Measurements from ENCODE around the gene DOCK2.

Gene DOCK2

GRCh38 chr5:169910393-169910792, 273.3 kb downstream of the DOCK2 start:
- ChIA-PET CTCF (no interaction called here), POLR2A (no interaction called here)
- TF ChIP-seq, protein P1, sequence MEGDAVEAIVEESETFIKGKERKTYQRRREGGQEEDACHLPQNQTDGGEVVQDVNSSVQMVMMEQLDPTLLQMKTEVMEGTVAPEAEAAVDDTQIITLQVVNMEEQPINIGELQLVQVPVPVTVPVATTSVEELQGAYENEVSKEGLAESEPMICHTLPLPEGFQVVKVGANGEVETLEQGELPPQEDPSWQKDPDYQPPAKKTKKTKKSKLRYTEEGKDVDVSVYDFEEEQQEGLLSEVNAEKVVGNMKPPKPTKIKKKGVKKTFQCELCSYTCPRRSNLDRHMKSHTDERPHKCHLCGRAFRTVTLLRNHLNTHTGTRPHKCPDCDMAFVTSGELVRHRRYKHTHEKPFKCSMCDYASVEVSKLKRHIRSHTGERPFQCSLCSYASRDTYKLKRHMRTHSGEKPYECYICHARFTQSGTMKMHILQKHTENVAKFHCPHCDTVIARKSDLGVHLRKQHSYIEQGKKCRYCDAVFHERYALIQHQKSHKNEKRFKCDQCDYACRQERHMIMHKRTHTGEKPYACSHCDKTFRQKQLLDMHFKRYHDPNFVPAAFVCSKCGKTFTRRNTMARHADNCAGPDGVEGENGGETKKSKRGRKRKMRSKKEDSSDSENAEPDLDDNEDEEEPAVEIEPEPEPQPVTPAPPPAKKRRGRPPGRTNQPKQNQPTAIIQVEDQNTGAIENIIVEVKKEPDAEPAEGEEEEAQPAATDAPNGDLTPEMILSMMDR (IDR thresholded peaks at IDR 0.05; ENCODE audit: control extremely low read depth, extremely low read depth, low read depth, missing control alignments), result no peak
- no peak for DNase-seq (ENCODE audit: extremely low spot score)

DNA sequence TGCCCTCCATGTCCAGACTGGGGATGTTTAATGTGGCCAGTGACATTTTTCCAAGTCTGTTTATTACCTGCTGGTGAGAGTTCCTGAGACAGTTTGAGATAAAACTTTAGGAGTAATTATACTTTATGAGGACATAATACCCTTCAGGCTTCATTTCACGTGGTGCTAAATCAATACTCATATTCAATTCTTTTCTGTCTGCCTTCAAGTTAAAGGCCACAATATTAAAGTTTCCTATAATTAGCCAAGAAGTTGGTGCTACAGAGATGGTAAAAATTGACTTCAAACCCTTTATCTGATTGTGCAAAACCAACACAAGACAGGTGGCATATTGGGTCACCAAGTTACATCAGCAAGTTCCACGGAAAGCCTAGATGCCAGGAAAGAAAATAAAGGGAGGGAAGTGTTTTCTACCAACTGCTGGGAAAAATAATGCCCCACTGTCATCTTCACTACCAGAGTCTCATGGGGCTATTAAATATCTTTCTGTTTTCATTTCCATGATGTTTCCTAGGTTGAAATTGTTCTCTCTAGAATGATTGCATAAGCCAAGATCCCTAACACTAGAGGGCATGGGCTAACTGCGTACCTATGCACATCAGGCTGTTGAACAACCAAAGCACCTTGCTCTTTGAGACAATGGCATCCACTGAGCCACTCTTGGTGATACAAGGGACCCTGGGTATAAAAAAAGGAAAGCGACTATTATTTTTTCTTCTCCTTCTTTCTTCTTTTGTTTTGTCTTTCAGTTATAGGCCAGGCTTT, 274.6 kb downstream of the DOCK2 start:
- POLR2A ChIA-PET, result no interaction called here
- TF ChIP-seq, protein P1 (IDR thresholded peaks at IDR 0.05; ENCODE audit: control extremely low read depth, extremely low read depth, low read depth, missing control alignments), result no peak
- no peak for DNase-seq (ENCODE audit: extremely low spot score)
- CTCF ChIA-PET, result no interaction called here

DNA sequence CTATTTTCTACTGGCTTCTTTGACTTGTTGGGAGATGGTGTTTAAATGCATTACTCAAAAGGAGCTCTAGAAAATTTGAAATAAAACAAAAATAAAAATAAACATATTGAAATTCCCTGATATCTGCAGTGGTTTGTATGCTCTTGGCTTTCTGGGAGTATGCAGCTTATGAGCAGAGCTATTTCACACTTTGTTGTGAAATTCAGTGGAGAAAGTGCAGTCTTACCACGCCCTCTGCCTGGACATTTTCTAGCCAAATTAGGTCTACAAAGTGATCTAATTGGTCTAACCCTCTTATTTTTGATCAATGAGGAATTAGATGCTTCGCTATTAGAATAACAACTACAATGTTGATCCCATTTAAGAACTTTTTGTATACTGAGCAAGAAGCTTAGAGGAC, 276.4 kb downstream of the DOCK2 start:
- TF ChIP-seq, protein P1 (IDR thresholded peaks at IDR 0.05; ENCODE audit: control extremely low read depth, extremely low read depth, low read depth, missing control alignments), result no peak
- ChIA-PET POLR2A (no interaction called here), CTCF (interaction anchor here (1.1 to 1.3 kb wide), 3 partner anchors 9 to 196 kb away, joined by 3 read pairs; no protein-coding TSS in a partner anchor)
- DNase-seq (ENCODE audit: extremely low spot score), result no peak

- CTCF ChIA-PET, result no interaction called here
- TF ChIP-seq, protein P1 (IDR thresholded peaks at IDR 0.05; ENCODE audit: control extremely low read depth, extremely low read depth, low read depth, missing control alignments), result no peak
- DNase-seq (ENCODE audit: extremely low spot score), result no peak
- POLR2A ChIA-PET, result no interaction called here
Measured at GRCh38 chr5:169914766-169915165, 277.7 kb downstream of the DOCK2 start.

- TF ChIP-seq, protein P1 (IDR thresholded peaks at IDR 0.05; ENCODE audit: control extremely low read depth, extremely low read depth, low read depth, missing control alignments), result no peak
- no peak for DNase-seq (ENCODE audit: extremely low spot score)
- ChIA-PET POLR2A (no interaction called here), CTCF (interaction anchor here (1.2 to 1.4 kb wide), 3 partner anchors 11 to 19 kb away, joined by 3 to 5 read pairs (median 4); no protein-coding TSS in a partner anchor)
Measured at GRCh38 chr5:169917500-169917899, 280.4 kb downstream of the DOCK2 start.

GRCh38 chr5:169918228-169918627, 281.2 kb downstream of the DOCK2 start:
- no peak for DNase-seq (ENCODE audit: extremely low spot score)
- CTCF ChIA-PET, result interaction anchor here (1.4 kb wide), 2 partner anchors 11 to 12 kb away, joined by 4 to 5 read pairs; no protein-coding TSS in a partner anchor
- POLR2A ChIA-PET, result no interaction called here
- TF ChIP-seq, protein P1 (IDR thresholded peaks at IDR 0.05; ENCODE audit: control extremely low read depth, extremely low read depth, low read depth, missing control alignments), result no peak

Measured in GM10248 (cell line).